ENCODE results near the gene EMP2.
"Not testable (repeated sequence)": the region's sequence is repeated elsewhere in the genome, so short reads cannot be mapped to it uniquely, and the experiment has no call there.

EMP2 gene

DNA sequence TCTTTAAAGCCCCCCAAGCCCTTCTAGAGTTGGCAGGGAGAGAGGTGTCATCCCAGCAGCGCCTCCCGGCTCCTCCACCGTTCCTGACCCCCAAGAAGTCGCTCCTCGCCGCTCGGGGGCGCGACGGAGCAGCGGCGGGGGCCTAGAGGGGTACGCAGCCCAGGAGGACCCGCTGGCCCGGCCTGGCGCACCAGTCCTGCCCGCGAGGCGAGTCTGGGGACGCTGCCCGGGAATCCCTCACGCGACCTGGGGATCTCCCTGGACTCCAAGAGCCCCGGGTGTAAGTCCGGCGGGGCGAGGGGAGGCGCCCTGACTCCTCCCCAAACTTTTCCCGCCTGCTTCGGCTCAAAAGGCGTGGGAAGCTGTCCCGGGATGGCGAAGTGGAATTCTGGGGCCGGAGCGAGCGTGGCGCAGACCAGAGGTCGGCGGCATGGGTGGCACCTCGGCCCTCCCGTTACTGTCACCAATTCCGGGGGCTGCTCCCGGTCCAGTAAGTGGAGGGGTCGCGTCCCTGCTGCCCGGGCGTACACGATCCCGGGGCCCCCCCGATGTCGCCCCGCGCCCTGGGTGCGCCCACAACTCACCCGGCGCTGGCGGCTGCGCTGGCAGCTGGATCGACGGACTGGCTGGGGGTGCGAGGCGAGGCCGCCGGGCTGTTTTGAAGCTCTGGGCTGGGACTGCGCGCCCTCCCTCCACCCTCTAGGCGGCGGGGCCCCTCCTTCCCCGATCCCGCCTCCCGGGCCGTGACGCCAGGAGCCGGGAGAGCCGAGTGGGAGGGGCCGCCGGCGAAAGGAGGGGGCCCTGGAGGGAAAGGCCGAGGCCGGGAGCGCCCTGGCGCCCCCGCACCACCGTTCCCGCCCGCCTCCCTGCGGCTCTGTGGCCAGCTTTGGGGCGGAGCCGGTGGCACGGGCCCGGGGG, at the start of gene EMP2:
Gene EMP2, minus strand, starts transcription at position 634 of the 918 bp plus-strand sequence. CDS start 32,981 bp downstream, outside the sequence.
- peak; percentile 86 for DNase-seq (ENCODE audit: low read depth, low spot score)

DNA sequence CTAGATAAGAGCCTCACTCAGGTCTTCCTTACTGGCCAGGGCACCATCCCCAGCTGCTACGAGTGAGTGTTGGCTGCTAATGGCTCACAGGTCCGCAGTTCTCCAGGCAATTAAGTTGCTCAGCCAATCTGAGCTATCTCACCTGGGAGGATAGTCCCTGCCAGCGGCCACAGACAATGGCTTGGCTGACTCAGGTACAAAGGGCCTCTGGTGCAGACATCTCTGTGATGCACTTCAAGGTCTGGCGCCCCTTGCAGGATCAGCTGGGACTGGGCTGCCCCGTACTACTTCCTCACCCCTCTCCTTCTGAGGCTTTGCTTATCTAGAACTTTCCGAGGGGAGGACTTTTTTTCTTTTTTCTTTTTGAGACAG, 49.2 kb upstream of the EMP2 start:
- DNase-seq (ENCODE audit: low read depth, low spot score), result peak; percentile 74

DNA sequence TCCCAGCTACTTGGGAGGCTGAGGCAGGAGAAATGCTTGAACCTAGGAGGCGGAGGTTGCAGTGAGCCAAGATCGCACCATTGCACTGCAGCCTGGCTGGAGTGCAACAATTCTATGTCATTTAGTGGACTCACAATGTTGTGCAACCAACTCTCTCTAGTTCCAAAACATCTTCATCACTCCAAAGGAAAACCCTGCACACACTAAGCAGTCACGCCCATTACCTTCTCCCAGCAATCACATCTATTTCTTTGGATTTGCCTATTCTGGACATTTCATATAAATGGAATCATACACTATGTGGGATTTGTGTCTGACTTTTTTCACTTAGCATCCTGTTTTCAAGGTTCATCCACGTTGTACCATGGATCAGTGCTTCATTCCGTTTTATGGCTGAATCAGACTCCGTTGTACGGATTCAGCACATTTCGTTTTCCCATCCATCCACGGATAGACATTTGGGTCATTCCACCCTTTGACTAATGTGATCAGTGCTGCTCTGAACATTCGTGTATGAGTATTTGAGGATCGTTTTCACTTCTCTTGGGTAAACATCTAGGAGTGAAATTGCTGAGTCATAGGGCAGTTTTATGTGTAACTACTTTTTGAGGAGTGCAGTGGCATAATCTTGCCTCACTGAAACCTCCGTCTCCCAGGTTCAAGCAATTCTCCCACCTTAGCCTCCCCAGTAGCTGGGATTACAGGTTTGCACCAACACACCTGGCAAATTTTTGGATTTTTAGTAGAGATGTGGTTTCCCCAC, 45.4 kb upstream of the EMP2 start:
- DNase-seq (ENCODE audit: low read depth, low spot score), result no peak

- DNase-seq (ENCODE audit: low read depth, low spot score), result peak; percentile 39
Observed at GRCh38 chr16:10624527-10624926, 44.1 kb upstream of the EMP2 start.

- DNase-seq (ENCODE audit: low read depth, low spot score), result no peak
Observed at GRCh38 chr16:10623059-10623458, 42.7 kb upstream of the EMP2 start.

GRCh38 chr16:10622036-10622921, 41.9 kb upstream of the EMP2 start:
- DNase-seq (ENCODE audit: low read depth, low spot score), result peak; percentile 83

- not testable (repeated sequence) for DNase-seq (ENCODE audit: low read depth, low spot score)
Observed at GRCh38 chr16:10621216-10621949, 41.0 kb upstream of the EMP2 start.

GRCh38 chr16:10620120-10620519, 39.7 kb upstream of the EMP2 start:
- no peak for DNase-seq (ENCODE audit: low read depth, low spot score)

- DNase-seq (ENCODE audit: low read depth, low spot score), result peak; percentile 71
Observed at GRCh38 chr16:10619271-10619849, 39.0 kb upstream of the EMP2 start.

- no peak for DNase-seq (ENCODE audit: low read depth, low spot score)
Observed at GRCh38 chr16:10618710-10619209, 38.4 kb upstream of the EMP2 start.

GRCh38 chr16:10617662-10618420, 37.4 kb upstream of the EMP2 start:
- no peak for DNase-seq (ENCODE audit: low read depth, low spot score)

DNA sequence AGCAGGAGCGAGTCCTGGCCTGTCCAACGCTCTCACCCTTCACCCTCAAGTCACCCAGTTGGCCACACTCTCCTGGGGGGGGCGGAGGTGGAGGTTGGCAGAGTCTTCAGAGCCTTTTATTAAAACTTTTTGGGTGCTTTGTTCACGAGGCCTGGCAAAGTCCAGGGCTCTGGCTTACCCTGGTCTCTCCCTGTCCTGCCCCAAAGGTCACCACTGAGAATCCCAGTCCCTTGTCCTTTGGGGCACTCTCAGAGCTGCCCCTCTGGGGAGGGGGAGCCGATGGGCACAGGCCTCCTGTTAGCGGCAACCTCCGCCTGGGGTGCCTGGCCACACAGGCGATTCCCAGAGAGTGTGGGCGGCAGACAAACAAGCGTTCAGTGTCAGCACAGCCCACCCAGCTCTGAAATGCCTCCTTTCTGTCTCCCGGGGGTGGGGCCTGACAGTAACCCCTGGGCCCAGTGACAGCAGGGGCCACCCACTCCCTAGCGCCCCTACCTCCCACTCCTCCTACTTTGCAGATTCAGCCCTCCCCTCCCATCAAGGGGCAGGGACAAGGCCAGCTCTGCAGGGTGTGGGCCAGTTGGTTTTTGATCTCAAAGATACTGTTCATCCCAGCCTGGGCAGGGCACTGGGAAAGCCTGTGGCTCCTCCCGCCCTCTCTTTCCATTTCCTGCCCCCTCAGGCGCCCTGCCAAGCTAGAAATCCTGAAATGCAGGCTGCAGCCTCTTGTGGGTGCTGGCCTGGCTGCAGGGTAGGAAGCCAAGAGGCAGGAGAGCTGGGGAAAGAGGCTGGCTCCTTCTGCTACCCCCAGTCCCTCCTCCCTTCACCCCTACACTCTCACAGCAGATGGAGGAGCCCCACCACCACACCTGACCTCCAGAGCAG, 36.6 kb upstream of the EMP2 start:
- peak; percentile 85 for DNase-seq (ENCODE audit: low read depth, low spot score)

DNA sequence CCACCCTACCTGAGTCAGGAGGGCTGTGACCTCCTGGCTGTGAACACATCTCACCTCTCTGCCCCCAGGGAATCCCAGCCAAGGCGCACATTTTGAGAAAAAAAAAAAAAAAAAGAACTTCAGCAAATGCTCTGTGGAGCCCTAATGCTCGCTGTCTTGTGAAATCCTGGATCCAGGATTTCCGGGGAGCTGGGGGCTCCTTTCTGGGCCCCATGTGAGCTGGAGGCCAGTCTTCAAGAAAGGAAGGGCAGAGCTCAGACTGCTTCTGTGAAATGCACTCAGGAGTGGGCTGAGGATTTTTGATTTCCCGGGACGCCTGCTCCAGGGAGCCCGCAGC, 36.0 kb upstream of the EMP2 start:
- DNase-seq (ENCODE audit: low read depth, low spot score), result peak; percentile 42

GRCh38 chr16:10614685-10615084, 34.3 kb upstream of the EMP2 start:
- no peak for DNase-seq (ENCODE audit: low read depth, low spot score)

DNA sequence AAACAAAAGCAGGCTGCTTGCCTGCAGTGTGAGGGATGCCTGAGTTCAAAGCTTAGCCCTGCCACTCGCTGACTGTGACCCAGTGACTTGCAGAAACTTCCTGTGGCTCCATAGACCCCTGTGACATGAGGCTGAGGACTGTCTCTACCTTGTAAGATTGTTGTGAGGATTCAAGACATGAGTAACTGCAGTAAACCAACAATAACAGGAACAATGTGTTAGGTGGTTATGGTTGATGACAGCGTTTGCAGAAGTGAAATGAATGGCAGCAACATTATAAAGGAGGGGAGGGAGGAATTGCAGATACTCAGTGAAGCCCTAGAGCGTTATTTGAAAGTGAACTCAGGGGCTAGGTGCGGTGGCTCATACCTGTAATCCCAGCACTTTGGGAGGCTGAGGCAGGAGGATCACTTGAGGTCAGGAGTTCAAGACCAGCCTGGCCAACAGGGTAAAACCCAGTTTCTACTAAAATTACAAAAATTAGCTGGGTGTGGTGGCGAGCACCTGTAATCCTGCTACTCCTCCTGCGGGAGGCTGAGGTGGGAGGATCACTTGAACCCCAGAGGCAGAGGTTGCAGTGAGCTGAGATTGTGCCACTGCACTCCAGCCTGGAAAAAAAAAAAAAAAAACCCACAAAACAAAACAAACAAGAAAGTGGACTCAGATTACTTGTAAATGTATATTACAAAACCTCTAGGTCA, 33.5 kb upstream of the EMP2 start:
- no peak for DNase-seq (ENCODE audit: low read depth, low spot score)

DNA sequence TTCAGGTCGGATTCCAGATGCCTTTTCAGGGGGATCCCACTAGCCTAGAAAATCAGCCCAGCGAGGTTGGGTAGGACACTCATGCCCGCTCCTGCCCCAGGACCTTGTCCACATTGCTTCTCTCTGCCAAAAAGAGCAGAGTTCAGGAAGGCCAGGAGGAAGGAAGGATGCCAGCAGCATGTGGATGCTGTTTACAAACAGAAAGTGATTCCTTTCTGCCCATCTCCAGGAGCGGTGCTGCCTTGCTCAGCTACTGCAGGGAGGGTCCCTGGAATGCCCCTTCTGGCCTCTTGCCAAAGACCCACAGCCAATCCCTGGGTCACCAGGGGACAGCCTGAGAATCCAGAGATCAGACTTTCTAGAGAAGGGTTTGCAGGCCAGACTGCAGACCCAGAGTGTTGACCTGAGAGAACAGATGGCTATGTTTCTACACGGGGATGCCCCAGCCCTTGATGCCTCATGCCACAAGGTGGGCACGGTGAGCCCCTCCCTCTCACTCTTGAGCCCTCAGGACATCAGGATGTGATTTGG, 32.3 kb upstream of the EMP2 start:
- no peak for DNase-seq (ENCODE audit: low read depth, low spot score)

GRCh38 chr16:10611825-10612342, 31.5 kb upstream of the EMP2 start:
- no peak for DNase-seq (ENCODE audit: low read depth, low spot score)

Data from ELF-1 (cell line).